GM23338 (cell line): ENCODE data around the gene TMTC2. TPM values are rescaled to one million over a fixed set of nuclear protein-coding genes. Genes with fewer than 3 reads are reported as not detected.
"Not testable (repeated sequence)": the region's sequence is repeated elsewhere in the genome, so short reads cannot be mapped to it uniquely, and the experiment has no call there.

Experiments used
- ATAC-seq: fragments of 200-7000 bp; cut with Tn5 transposase; 3 replicates; pipeline ENCODE4 v1.9.1; 2020
- DNase-seq: peaks from one replicate; pipeline ENCODE4 v3.0.0-alpha.2; 2015; ENCODE audit warnings: low spot score
- H2AFZ ChIP-seq: fragments of 200-600 bp; sonication (generic); 2 replicates; pipeline ENCODE4 v1.8.0; 2016; ENCODE audit warnings: antibody characterized with exemption, mild to moderate bottlenecking, moderate library complexity
- H3F3A ChIP-seq: fragments of 200-600 bp; sonication (generic); replicated peaks from 2 replicates; pipeline ENCODE4 v1.8.0; 2017; ENCODE audit warnings: antibody characterized with exemption, mixed run types, low read depth
- H3K27ac ChIP-seq: fragments of 200-600 bp; sonication (generic); 2 replicates; pipeline ENCODE4 v1.6.1; 2016; ENCODE audit warnings: low read depth
- H3K27me3 ChIP-seq: fragments of 200-600 bp; sonication (generic); 2 replicates; pipeline ENCODE4 v1.8.0; 2016; ENCODE audit warnings: mild to moderate bottlenecking, mixed run types, moderate library complexity; ENCODE audit not compliant: insufficient read depth
- H3K36me3 ChIP-seq: fragments of 200-600 bp; sonication (generic); 2 replicates; pipeline ENCODE4 v1.8.0; 2016; ENCODE audit warnings: mild to moderate bottlenecking; ENCODE audit not compliant: insufficient read depth
- H3K4me1 ChIP-seq: fragments of 200-600 bp; sonication (generic); 2 replicates; pipeline ENCODE4 v1.8.0; 2016; ENCODE audit warnings: mild to moderate bottlenecking, moderate library complexity; ENCODE audit not compliant: insufficient read depth
- H3K4me2 ChIP-seq: fragments of 200-600 bp; sonication (generic); 2 replicates; pipeline ENCODE4 v1.7.1; 2017; ENCODE audit warnings: mixed run types
- H3K4me3 ChIP-seq: fragments of 200-600 bp; sonication (generic); 2 replicates; pipeline ENCODE4 v1.6.1; 2016; ENCODE audit warnings: mixed run types
- H3K79me2 ChIP-seq: fragments of 200-600 bp; sonication (generic); replicated peaks from 2 replicates; pipeline ENCODE4 v1.8.0; 2017; ENCODE audit warnings: mild to moderate bottlenecking; ENCODE audit not compliant: insufficient read depth
- H3K9me2 ChIP-seq: fragments of 200-600 bp; sonication (generic); 2 replicates; pipeline ENCODE4 v1.8.0; 2017; ENCODE audit not compliant: insufficient read depth
- H4K20me1 ChIP-seq: fragments of 200-600 bp; sonication (generic); replicated peaks from 2 replicates; pipeline ENCODE4 v1.8.0; 2017; ENCODE audit warnings: mild to moderate bottlenecking; ENCODE audit not compliant: insufficient read depth
- H3K27ac Mint-ChIP-seq: 2 replicates; pipeline ENCODE4 v1.8.0; 2020; ENCODE audit warnings: inconsistent platforms, mild to moderate bottlenecking, moderate library complexity, mixed read lengths
- H3K27me3 Mint-ChIP-seq: 3 replicates; pipeline ENCODE4 v1.8.0; 2022; ENCODE audit warnings: low read depth, mild to moderate bottlenecking, moderate library complexity, mixed read lengths, inconsistent platforms; ENCODE audit not compliant: insufficient read depth, poor library complexity
- H3K36me3 Mint-ChIP-seq: 3 replicates; pipeline ENCODE4 v1.8.0; 2021; ENCODE audit warnings: low read depth, mild to moderate bottlenecking, inconsistent platforms, moderate library complexity, mixed read lengths
- H3K4me1 Mint-ChIP-seq: 3 replicates; pipeline ENCODE4 v1.8.0; 2020; ENCODE audit warnings: mild to moderate bottlenecking, inconsistent platforms, mixed read lengths
- H3K4me3 Mint-ChIP-seq: 3 replicates; pipeline ENCODE4 v1.8.0; 2021; ENCODE audit warnings: moderate library complexity, mild to moderate bottlenecking, inconsistent platforms, mixed read lengths
- H3K9me3 Mint-ChIP-seq: 3 replicates; pipeline ENCODE4 v1.8.0; 2020; ENCODE audit warnings: moderate library complexity, mild to moderate bottlenecking, inconsistent platforms, mixed read lengths
- CREB1 ChIP-seq: fragments of 250-450 bp; sonication (Bioruptor Pico); IDR thresholded peaks from 2 replicates; pipeline ENCODE4 v1.5.0; 2020; ENCODE audit warnings: low read depth, mild to moderate bottlenecking, moderate library complexity
- CTCF ChIP-seq, 2 experiments: fragments of 200-600 bp in 1 of 2; sonication (generic) in 1 of 2; conservative IDR thresholded peaks; 2 replicates each; pipeline versions ENCODE4 v1.5.1 to v1.6.1; 2016 to 2017; ENCODE audit warnings: antibody characterized with exemption in 2 of 2, low read depth in 2 of 2, mild to moderate bottlenecking in 2 of 2, moderate library complexity in 1 of 2
- EZH2 ChIP-seq: fragments of 200-600 bp; sonication (generic); IDR thresholded peaks from one replicate; pipeline ENCODE4 v1.8.0; 2017; ENCODE audit warnings: antibody characterized with exemption, mild to moderate bottlenecking, low read depth; ENCODE audit not compliant: unreplicated experiment
- EZH2phosphoT487 ChIP-seq: fragments of 200-600 bp; sonication (generic); IDR thresholded peaks from one replicate; pipeline ENCODE4 v1.8.1; 2018; ENCODE audit warnings: antibody characterized with exemption; ENCODE audit not compliant: unreplicated experiment
- JUNB ChIP-seq: IDR thresholded peaks from one replicate; pipeline ENCODE4 v1.6.1; 2016; ENCODE audit warnings: antibody characterized with exemption; ENCODE audit not compliant: unreplicated experiment
- NANOG ChIP-seq: IDR thresholded peaks from 2 replicates; pipeline ENCODE4 v1.6.1; 2016; ENCODE audit warnings: antibody characterized with exemption, borderline replicate concordance
- POLR2AphosphoS5 ChIP-seq: IDR thresholded peaks from 2 replicates; pipeline ENCODE4 v1.6.1; 2016; ENCODE audit warnings: antibody characterized with exemption, low read depth
- STAT1 ChIP-seq: IDR thresholded peaks from one replicate; pipeline ENCODE4 v1.6.1; 2016; ENCODE audit warnings: antibody characterized with exemption; ENCODE audit not compliant: unreplicated experiment
- ZNF331 ChIP-seq: fragments of 250-450 bp; sonication (Bioruptor Pico); IDR thresholded peaks from 2 replicates; pipeline ENCODE4 v1.5.0; 2020; ENCODE audit warnings: low read depth, mild to moderate bottlenecking, moderate library complexity
- polyA plus RNA-seq: library from polyadenylated mRNA; unstranded; fragments of >200 nt; fragmentation: Nextera tagmentation; extraction: Ambion mirVana; gene quantifications from 2 replicates; pipeline ENCODE4 v1.2.1, GENCODE V29; 2016
- total RNA-seq: library from RNA; depleted of rRNA; stranded (reverse); fragments of >200 nt; shearing (Covaris generic); gene quantifications from 2 replicates; pipeline ENCODE4 v1.2.3, GENCODE V29; 2014

The TMTC2 gene
- total and polyA plus RNA-seq, 2 experiments from 2014 or later, result 0.57 to 6.5 TPM

GRCh38 chr12:82845076-82845475 lies 158.4 kb downstream of the TMTC2 start:
- not testable (repeated sequence) for H3K4me2 ChIP-seq, ATAC-seq, H3K9me2 ChIP-seq, H3K27me3 Mint-ChIP-seq, H3K79me2 ChIP-seq, H3K36me3 Mint-ChIP-seq, H3K9me3 Mint-ChIP-seq, H3F3A ChIP-seq, H3K36me3 ChIP-seq, H3K4me3 Mint-ChIP-seq, H3K27ac ChIP-seq, H2AFZ ChIP-seq, H4K20me1 ChIP-seq, H3K4me3 ChIP-seq, H3K27ac Mint-ChIP-seq, DNase-seq, H3K27me3 ChIP-seq
- H3K4me1 Mint-ChIP-seq, result peaks cover 22% of the 10 kb centered on the region
- H3K4me1 ChIP-seq, result peaks cover 23% of the 10 kb centered on the region

- H3K4me1 Mint-ChIP-seq, result peaks cover 26% of the 10 kb centered on the region
- Histone ChIP-seq H3K27me3 (no peaks in the 10 kb centered on the region), H4K20me1 (no peaks in the 10 kb centered on the region), H3K4me3 (no peak overlapping the region), H3K27ac (no peak overlapping the region), H3K79me2 (no peaks in the 10 kb centered on the region), H2AFZ (no peak overlapping the region), H3K36me3 (no peaks in the 10 kb centered on the region), H3K4me1 (peaks cover 29% of the 10 kb centered on the region), H3F3A (no peaks in the 10 kb centered on the region), H3K9me2 (no peaks in the 10 kb centered on the region), H3K4me2 (peak overlapping the region; percentile 67)
- no peak overlapping the region for H3K4me3 Mint-ChIP-seq
- TF ChIP-seq CTCF (conservative IDR thresholded peaks at IDR 0.05; ENCODE audit: low read depth in 2 of 2) (no peak), NANOG (peak; percentile 31; the same call in 1 of the 2 replicates)
- no peak overlapping the region; the same call in 1 of the 2 replicates for H3K27ac Mint-ChIP-seq
- peaks cover 3% of the 10 kb centered on the region; the same call in 1 of the 3 replicates for H3K36me3 Mint-ChIP-seq
- H3K9me3 Mint-ChIP-seq, result no peaks in the 10 kb centered on the region
- ATAC-seq (peak; percentile 50), DNase-seq (peak; percentile 27)
- peaks cover 4% of the 10 kb centered on the region for H3K27me3 Mint-ChIP-seq
Observed at GRCh38 chr12:82848845-82849244, 162.1 kb downstream of the TMTC2 start.

- Mint-ChIP-seq H3K4me1 (peaks cover 34% of the 10 kb centered on the region), H3K27ac (no peak overlapping the region), H3K9me3 (no peaks in the 10 kb centered on the region), H3K27me3 (peaks cover 4% of the 10 kb centered on the region), H3K36me3 (peaks cover 3% of the 10 kb centered on the region; the same call in 1 of the 3 replicates), H3K4me3 (no peak overlapping the region)
- H3K27me3 ChIP-seq, result no peaks in the 10 kb centered on the region
- H3K4me1 ChIP-seq, result peaks cover 38% of the 10 kb centered on the region
- no peaks in the 10 kb centered on the region for H4K20me1 ChIP-seq
- DNase-seq, result no peak
- no peak for TF ChIP-seq POLR2AphosphoS5
- no peak for TF ChIP-seq JUNB
- no peak for TF ChIP-seq CREB1 (CRISPR knock-in tag)
- TF ChIP-seq EZH2phosphoT487, result no peak
- TF ChIP-seq STAT1, result no peak
- no peak for TF ChIP-seq ZNF331 (CRISPR knock-in tag)
- no peak for TF ChIP-seq EZH2
- ATAC-seq, result no peak
- H3K36me3 ChIP-seq, result no peaks in the 10 kb centered on the region
- H3K27ac ChIP-seq, result no peak overlapping the region
- H3K4me3 ChIP-seq, result no peak overlapping the region
- no peak overlapping the region for H3K4me2 ChIP-seq
- no peaks in the 10 kb centered on the region for H3F3A ChIP-seq
- H3K9me2 ChIP-seq, result no peaks in the 10 kb centered on the region
- no peaks in the 10 kb centered on the region for H3K79me2 ChIP-seq
- H2AFZ ChIP-seq, result no peak overlapping the region
Observed at GRCh38 chr12:82852529-82852928, 165.8 kb downstream of the TMTC2 start.
